ENCODE results near the gene GBX2.

DNA sequence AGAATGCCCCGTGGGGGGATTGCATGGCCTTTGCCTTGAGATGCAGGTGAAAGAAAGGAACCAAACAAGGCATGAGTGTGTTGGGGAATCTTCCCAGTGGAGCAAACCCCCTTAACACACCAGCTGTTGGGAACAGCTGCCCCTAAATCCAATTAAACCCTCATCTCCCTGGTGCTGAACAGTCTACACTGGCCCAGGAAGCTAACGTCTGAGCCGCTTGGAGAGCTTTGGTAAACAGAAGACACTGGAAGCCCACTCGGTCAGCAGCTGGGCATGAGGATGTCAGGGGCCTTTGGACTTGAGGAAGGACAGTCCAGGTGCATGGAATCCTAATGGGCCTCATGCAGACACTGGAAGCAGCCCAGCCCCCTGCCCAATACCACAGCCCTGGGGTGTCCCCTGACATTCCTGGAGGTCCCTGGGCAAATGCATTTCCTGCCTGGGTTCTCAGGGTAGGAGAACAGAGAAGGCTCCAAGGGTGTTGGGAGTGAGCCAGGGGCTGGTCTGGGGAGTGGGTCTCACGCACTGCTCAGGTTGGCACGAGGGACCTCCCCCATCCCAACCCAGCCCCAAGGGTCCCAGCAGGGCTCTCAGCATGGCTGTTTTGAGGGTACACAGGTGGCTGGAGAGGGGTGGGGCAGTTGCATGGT lies 37.7 kb downstream of the GBX2 start:
- TF ChIP-seq JUND (IDR thresholded peaks at IDR 0.05; ENCODE audit: low read depth, low read length): no peak
- TF ChIP-seq, protein P1, sequence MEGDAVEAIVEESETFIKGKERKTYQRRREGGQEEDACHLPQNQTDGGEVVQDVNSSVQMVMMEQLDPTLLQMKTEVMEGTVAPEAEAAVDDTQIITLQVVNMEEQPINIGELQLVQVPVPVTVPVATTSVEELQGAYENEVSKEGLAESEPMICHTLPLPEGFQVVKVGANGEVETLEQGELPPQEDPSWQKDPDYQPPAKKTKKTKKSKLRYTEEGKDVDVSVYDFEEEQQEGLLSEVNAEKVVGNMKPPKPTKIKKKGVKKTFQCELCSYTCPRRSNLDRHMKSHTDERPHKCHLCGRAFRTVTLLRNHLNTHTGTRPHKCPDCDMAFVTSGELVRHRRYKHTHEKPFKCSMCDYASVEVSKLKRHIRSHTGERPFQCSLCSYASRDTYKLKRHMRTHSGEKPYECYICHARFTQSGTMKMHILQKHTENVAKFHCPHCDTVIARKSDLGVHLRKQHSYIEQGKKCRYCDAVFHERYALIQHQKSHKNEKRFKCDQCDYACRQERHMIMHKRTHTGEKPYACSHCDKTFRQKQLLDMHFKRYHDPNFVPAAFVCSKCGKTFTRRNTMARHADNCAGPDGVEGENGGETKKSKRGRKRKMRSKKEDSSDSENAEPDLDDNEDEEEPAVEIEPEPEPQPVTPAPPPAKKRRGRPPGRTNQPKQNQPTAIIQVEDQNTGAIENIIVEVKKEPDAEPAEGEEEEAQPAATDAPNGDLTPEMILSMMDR (IDR thresholded peaks at IDR 0.05 in 2 of 3, conservative IDR thresholded peaks at IDR 0.05 in 1 of 3; ENCODE audit: control insufficient read depth in 2 of 3, extremely low read depth in 1 of 3, insufficient read depth in 1 of 3, low read depth in 3 of 3, low read length in 3 of 3): no peak
- TF ChIP-seq, protein P2, sequence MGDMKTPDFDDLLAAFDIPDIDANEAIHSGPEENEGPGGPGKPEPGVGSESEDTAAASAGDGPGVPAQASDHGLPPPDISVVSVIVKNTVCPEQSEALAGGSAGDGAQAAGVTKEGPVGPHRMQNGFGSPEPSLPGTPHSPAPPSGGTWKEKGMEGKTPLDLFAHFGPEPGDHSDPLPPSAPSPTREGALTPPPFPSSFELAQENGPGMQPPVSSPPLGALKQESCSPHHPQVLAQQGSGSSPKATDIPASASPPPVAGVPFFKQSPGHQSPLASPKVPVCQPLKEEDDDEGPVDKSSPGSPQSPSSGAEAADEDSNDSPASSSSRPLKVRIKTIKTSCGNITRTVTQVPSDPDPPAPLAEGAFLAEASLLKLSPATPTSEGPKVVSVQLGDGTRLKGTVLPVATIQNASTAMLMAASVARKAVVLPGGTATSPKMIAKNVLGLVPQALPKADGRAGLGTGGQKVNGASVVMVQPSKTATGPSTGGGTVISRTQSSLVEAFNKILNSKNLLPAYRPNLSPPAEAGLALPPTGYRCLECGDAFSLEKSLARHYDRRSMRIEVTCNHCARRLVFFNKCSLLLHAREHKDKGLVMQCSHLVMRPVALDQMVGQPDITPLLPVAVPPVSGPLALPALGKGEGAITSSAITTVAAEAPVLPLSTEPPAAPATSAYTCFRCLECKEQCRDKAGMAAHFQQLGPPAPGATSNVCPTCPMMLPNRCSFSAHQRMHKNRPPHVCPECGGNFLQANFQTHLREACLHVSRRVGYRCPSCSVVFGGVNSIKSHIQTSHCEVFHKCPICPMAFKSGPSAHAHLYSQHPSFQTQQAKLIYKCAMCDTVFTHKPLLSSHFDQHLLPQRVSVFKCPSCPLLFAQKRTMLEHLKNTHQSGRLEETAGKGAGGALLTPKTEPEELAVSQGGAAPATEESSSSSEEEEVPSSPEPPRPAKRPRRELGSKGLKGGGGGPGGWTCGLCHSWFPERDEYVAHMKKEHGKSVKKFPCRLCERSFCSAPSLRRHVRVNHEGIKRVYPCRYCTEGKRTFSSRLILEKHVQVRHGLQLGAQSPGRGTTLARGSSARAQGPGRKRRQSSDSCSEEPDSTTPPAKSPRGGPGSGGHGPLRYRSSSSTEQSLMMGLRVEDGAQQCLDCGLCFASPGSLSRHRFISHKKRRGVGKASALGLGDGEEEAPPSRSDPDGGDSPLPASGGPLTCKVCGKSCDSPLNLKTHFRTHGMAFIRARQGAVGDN (IDR thresholded peaks at IDR 0.05): no peak
- no peak for TF ChIP-seq ZSCAN29 (IDR thresholded peaks at IDR 0.05)
- no peak for TF ChIP-seq BCL11A (IDR thresholded peaks at IDR 0.05; ENCODE audit: low read depth, low read length)
- no peak for TF ChIP-seq SREBF1 (IDR thresholded peaks at IDR 0.05; ENCODE audit: low read length)
- TF ChIP-seq KDM1A (IDR thresholded peaks at IDR 0.05; ENCODE audit: borderline replicate concordance): no peak
- no peak for TF ChIP-seq YBX1 (IDR thresholded peaks at IDR 0.05)
- TF ChIP-seq, protein P3, sequence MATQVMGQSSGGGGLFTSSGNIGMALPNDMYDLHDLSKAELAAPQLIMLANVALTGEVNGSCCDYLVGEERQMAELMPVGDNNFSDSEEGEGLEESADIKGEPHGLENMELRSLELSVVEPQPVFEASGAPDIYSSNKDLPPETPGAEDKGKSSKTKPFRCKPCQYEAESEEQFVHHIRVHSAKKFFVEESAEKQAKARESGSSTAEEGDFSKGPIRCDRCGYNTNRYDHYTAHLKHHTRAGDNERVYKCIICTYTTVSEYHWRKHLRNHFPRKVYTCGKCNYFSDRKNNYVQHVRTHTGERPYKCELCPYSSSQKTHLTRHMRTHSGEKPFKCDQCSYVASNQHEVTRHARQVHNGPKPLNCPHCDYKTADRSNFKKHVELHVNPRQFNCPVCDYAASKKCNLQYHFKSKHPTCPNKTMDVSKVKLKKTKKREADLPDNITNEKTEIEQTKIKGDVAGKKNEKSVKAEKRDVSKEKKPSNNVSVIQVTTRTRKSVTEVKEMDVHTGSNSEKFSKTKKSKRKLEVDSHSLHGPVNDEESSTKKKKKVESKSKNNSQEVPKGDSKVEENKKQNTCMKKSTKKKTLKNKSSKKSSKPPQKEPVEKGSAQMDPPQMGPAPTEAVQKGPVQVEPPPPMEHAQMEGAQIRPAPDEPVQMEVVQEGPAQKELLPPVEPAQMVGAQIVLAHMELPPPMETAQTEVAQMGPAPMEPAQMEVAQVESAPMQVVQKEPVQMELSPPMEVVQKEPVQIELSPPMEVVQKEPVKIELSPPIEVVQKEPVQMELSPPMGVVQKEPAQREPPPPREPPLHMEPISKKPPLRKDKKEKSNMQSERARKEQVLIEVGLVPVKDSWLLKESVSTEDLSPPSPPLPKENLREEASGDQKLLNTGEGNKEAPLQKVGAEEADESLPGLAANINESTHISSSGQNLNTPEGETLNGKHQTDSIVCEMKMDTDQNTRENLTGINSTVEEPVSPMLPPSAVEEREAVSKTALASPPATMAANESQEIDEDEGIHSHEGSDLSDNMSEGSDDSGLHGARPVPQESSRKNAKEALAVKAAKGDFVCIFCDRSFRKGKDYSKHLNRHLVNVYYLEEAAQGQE (IDR thresholded peaks at IDR 0.05; ENCODE audit: low read depth, low read length): no peak
- no peak for TF ChIP-seq POLR2A (IDR thresholded peaks at IDR 0.05; ENCODE audit: low read depth, low read length)

All from GM12878 (cell line).